GM12878 (cell line): Measurements from ENCODE around the gene GALNT17. TPM values are rescaled to one million over a fixed set of nuclear protein-coding genes. Genes with fewer than 3 reads are reported as not detected.

Experiments used
- ATAC-seq: fragments of 200-7000 bp; cut with Tn5 transposase; 3 replicates; pipeline ENCODE4 v1.9.1; 2020; ENCODE audit warnings: mild to moderate bottlenecking, moderate library complexity
- BruUV-seq: library from RNA; stranded (reverse); fragments of 400-500 nt; replicated peaks from 2 replicates; lab custom pipeline; 2021; lab: Mats Ljungman, UMichigan
- CTCF ChIA-PET: fragments of 300-600 bp; sonication (Branson Sonifier 250); formaldehyde crosslinking; extraction: SDS; loops from one replicate; lab custom pipeline; 2021; ENCODE audit warnings: inconsistent platforms; lab: Yijun Ruan, JAX
- POLR2A ChIA-PET: fragments of 350-600 bp; formaldehyde crosslinking; extraction: SDS; loops from one replicate; lab custom pipeline; 2021; ENCODE audit warnings: inconsistent platforms; lab: Charles Lee
- RAD21 ChIA-PET: fragments of 300-600 bp; sonication (Branson Sonifier 250); formaldehyde crosslinking; loops from one replicate; lab custom pipeline; 2023; ENCODE audit warnings: antibody characterized with exemption; ENCODE audit not compliant: unreplicated experiment; lab: Charles Lee
- SMC1A ChIA-PET: fragments of 300-600 bp; sonication (Branson Sonifier 250); formaldehyde crosslinking; loops from one replicate; lab custom pipeline; 2023; ENCODE audit not compliant: unreplicated experiment, uncharacterized antibody; lab: Charles Lee
- DNase-seq: peaks from one replicate; pipeline ENCODE4 v3.0.0-alpha.2; 2011; ENCODE audit warnings: low read depth, low spot score
- FAIRE-seq: peaks from 3 replicates; lab custom pipeline; 2011; peaks lifted over from hg19 to GRCh38; lab: Jason Lieb, UNC
- H2AFZ ChIP-seq: 2 replicates; pipeline ENCODE4 v1.6.0; 2011; ENCODE audit warnings: low read depth, low read length, control low read depth; ENCODE audit not compliant: control insufficient read depth
- H3K27ac ChIP-seq: 2 replicates; pipeline ENCODE4 v1.5.1; 2011; ENCODE audit warnings: control low read depth; ENCODE audit not compliant: control insufficient read depth, insufficient read depth
- H3K27me3 ChIP-seq, 2 experiments: replicated peaks in 1 of 2; 2 replicates each; pipeline versions ENCODE4 v1.6.0 to v1.6.1; 2011; ENCODE audit warnings: low read length in 1 of 2; ENCODE audit not compliant: control insufficient read depth in 2 of 2, insufficient read depth in 2 of 2
- H3K36me3 ChIP-seq, 2 experiments: 2 replicates each; pipeline ENCODE4 v1.5.1; 2011; ENCODE audit warnings: low read length in 1 of 2; ENCODE audit not compliant: control insufficient read depth in 2 of 2, insufficient read depth in 2 of 2
- H3K4me1 ChIP-seq: 2 replicates; pipeline ENCODE4 v1.6.1; 2011; ENCODE audit warnings: mild to moderate bottlenecking, low read length, moderate library complexity, mixed read lengths; ENCODE audit not compliant: control insufficient read depth, insufficient read depth
- H3K4me2 ChIP-seq: 2 replicates; pipeline ENCODE4 v1.6.0; 2011; ENCODE audit warnings: control low read depth; ENCODE audit not compliant: control insufficient read depth, insufficient read depth
- H3K4me3 ChIP-seq: fragments of 200-600 bp; sonication (generic); 2 replicates; pipeline ENCODE4 v1.5.1; 2016
- H3K79me2 ChIP-seq: 2 replicates; pipeline ENCODE4 v1.6.0; 2011; ENCODE audit warnings: low read length; ENCODE audit not compliant: control insufficient read depth, insufficient read depth
- H3K9ac ChIP-seq: 2 replicates; pipeline ENCODE4 v1.8.0; 2011; ENCODE audit warnings: low read length, control low read depth, mixed read lengths; ENCODE audit not compliant: control insufficient read depth, insufficient read depth
- H3K9me3 ChIP-seq: replicated peaks from 3 replicates; pipeline ENCODE4 v1.5.1; 2011; ENCODE audit warnings: mild to moderate bottlenecking, low read length; ENCODE audit not compliant: control insufficient read depth, insufficient read depth
- H4K20me1 ChIP-seq: 2 replicates; pipeline ENCODE4 v1.6.0; 2011; ENCODE audit not compliant: control insufficient read depth, insufficient read depth
- BCL11A ChIP-seq: IDR thresholded peaks from 2 replicates; pipeline ENCODE4 v1.6.1; 2011; ENCODE audit warnings: low read depth, low read length
- CEBPB ChIP-seq, 2 experiments: fragments of 150-350 bp in 1 of 2; IDR thresholded peaks; 2 replicates each; pipeline ENCODE4 v1.6.1; 2012 to 2014; ENCODE audit warnings: low read depth in 2 of 2, low read length in 2 of 2, borderline replicate concordance in 1 of 2, inconsistent platforms in 1 of 2
- EGR1 ChIP-seq, 2 experiments: IDR thresholded peaks; 1 replicate in 1 of 2; 2 replicates in 1 of 2; pipeline ENCODE4 v1.6.1; 2011 to 2012; ENCODE audit warnings: low read depth in 2 of 2, low read length in 2 of 2, borderline replicate concordance in 1 of 2, mild to moderate bottlenecking in 1 of 2, moderate library complexity in 1 of 2
- GABPA ChIP-seq: IDR thresholded peaks from 2 replicates; pipeline ENCODE4 v1.6.1; 2014; ENCODE audit warnings: antibody characterized with exemption, low read depth, mild to moderate bottlenecking, inconsistent platforms
- YY1 ChIP-seq: IDR thresholded peaks from 2 replicates; pipeline ENCODE4 v1.6.1; 2011; ENCODE audit warnings: low read depth, mild to moderate bottlenecking, low read length
- ZBTB11 ChIP-seq: fragments of 450-650 bp; formaldehyde crosslinking; IDR thresholded peaks from 2 replicates; pipeline ENCODE4 v1.5.0; 2022; ENCODE audit warnings: mild to moderate bottlenecking, missing genetic modification characterization
- ZNF207 ChIP-seq: fragments of 450-650 bp; IDR thresholded peaks from 2 replicates; pipeline ENCODE4 v1.6.1; 2014; ENCODE audit warnings: antibody characterized with exemption, mild to moderate bottlenecking, borderline replicate concordance
- ZNF217 ChIP-seq: fragments of 450-650 bp; IDR thresholded peaks from 2 replicates; pipeline ENCODE4 v1.6.1; 2017; ENCODE audit warnings: antibody characterized with exemption, mild to moderate bottlenecking
- WGBS: methylation state at CpG from one replicate; pipeline ENCODE4 v1.1.6; 2016; ENCODE audit warnings: low lambda C conversion rate; ENCODE audit not compliant: insufficient replicate concordance, insufficient coverage; ENCODE audit errors: missing lambda C conversion rate; 5-methylcytosine and 5-hydroxymethylcytosine counted together
- in situ Hi-C: fragments of 300-500 bp; cut with MboI; formaldehyde crosslinking; loops from 9 replicates; pipeline ENCODE4 v1.14.3; 2018; ENCODE audit warnings: mixed read lengths
- intact Hi-C: fragments of 100-400 bp; cut with micrococcal nuclease; formaldehyde crosslinking; loops from one replicate; pipeline ENCODE4 v1.14.2; 2022; ENCODE audit not compliant: unreplicated experiment
- polyA plus RNA-seq, 11 experiments: library from polyadenylated mRNA; depleted of rRNA in 4 of 11; unstranded in 6 of 11; stranded (reverse) in 5 of 11; fragments of >200 nt; fragmentation: Nextera tagmentation in 4 of 11; fragmentation: Illumina TruSeq in 1 of 11; extraction: Ambion mirVana in 4 of 11; extraction: Trizol in 1 of 11; gene quantifications; 1 replicate in 1 of 11; 2 replicates in 10 of 11; pipeline versions ENCODE4 v1.2.1 to v1.2.3, GENCODE V29; 2011 to 2016; ENCODE audit warnings: inconsistent platforms in 2 of 11, missing spikeins in 2 of 11, low read depth in 1 of 11
- total RNA-seq, 4 experiments: library from RNA; depleted of rRNA in 3 of 4; stranded (reverse); fragments of >200 nt in 3 of 4; fragmentation: Illumina TruSeq in 1 of 4; extraction: Trizol in 1 of 4; gene quantifications; 2 replicates each; pipeline versions ENCODE4 v1.2.1 to v1.2.3, GENCODE V29; 2013 to 2021
- TF ChIP-seq, protein P1 (sequence below): IDR thresholded peaks from 2 replicates; pipeline ENCODE4 v1.6.1; 2011; ENCODE audit warnings: borderline replicate concordance, low read depth, mild to moderate bottlenecking, moderate library complexity, low read length; ENCODE audit not compliant: insufficient read depth, poor library complexity, severe bottlenecking

The GALNT17 gene
- total and polyA plus RNA-seq, 10 of the 15 experiments (the other 5 are each of a cell fraction or from before 2014, with no cell fraction given): 0.12 to 0.15 TPM; not detected in 8

DNA sequence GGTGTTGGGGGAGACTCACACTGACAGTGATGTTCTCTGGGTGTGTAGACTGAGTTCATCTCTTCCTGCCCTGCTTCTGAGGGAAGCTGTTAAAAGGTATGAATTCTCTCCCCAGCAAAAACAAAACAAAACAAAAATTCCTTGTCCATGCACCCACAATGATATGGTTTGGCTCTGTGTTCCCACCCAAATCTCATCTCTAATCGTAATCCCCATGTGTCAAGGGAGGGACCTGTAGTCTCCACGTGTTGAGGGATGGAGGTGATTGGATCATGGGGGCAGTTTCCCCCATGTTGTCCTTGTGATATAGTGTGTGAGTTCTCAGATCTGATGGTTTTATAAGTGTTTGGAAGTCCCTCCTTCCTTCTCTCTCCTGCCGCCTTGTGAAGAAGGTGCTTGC, 245.5 kb downstream of the GALNT17 start:
- no peak overlapping the region for H2AFZ ChIP-seq
- H4K20me1 ChIP-seq: no peaks in the 10 kb centered on the region
- FAIRE-seq: no peak
- H3K9ac ChIP-seq: no peak overlapping the region
- H3K9me3 ChIP-seq: no peaks in the 10 kb centered on the region; the same call in 2 of the 3 replicates
- no peaks in the 10 kb centered on the region for H3K36me3 ChIP-seq
- no peak for TF ChIP-seq GABPA
- TF ChIP-seq YY1: no peak
- ChIA-PET SMC1A (no interaction called here), POLR2A (no interaction called here), RAD21 (no interaction called here), CTCF (no interaction called here)
- no peak overlapping the region for H3K27ac ChIP-seq
- WGBS: 30% methylated on average over 3 of the region's 3 CpGs
- in situ Hi-C loops: no loop called here
- H3K27me3 ChIP-seq: no peaks in the 10 kb centered on the region
- H3K4me1 ChIP-seq: no peaks in the 10 kb centered on the region
- no peak overlapping the region for H3K4me3 ChIP-seq
- intact Hi-C loops: no loop called here
- no TSS peak for BruUV-seq
- H3K4me2 ChIP-seq: no peak overlapping the region
- H3K79me2 ChIP-seq: no peaks in the 10 kb centered on the region
- no peak for ATAC-seq
- no peak for DNase-seq

GRCh38 chr7:71384094-71384493, 252.2 kb downstream of the GALNT17 start:
- DNase-seq (no peak), ATAC-seq (no peak), FAIRE-seq (no peak)
- Histone ChIP-seq H3K27me3 (no peaks in the 10 kb centered on the region), H3K9me3 (no peaks in the 10 kb centered on the region; the same call in 2 of the 3 replicates), H3K27ac (no peak overlapping the region), H3K4me2 (no peak overlapping the region), H2AFZ (no peak overlapping the region), H3K4me3 (no peak overlapping the region), H3K4me1 (no peaks in the 10 kb centered on the region), H3K36me3 (no peaks in the 10 kb centered on the region)
- ChIA-PET POLR2A (no interaction called here), RAD21 (no interaction called here)
- BruUV-seq: no TSS peak
- TF ChIP-seq BCL11A (no peak), EGR1 (IDR thresholded peaks at IDR 0.05; ENCODE audit: borderline replicate concordance in 1 of 2, low read depth in 2 of 2, low read length in 2 of 2) (no peak), CEBPB (IDR thresholded peaks at IDR 0.05; ENCODE audit: borderline replicate concordance in 1 of 2, low read depth in 2 of 2, low read length in 2 of 2) (no peak), ZBTB11 (CRISPR knock-in tag) (no peak), ZNF207 (no peak), ZNF217 (no peak)
- TF ChIP-seq, protein P1, sequence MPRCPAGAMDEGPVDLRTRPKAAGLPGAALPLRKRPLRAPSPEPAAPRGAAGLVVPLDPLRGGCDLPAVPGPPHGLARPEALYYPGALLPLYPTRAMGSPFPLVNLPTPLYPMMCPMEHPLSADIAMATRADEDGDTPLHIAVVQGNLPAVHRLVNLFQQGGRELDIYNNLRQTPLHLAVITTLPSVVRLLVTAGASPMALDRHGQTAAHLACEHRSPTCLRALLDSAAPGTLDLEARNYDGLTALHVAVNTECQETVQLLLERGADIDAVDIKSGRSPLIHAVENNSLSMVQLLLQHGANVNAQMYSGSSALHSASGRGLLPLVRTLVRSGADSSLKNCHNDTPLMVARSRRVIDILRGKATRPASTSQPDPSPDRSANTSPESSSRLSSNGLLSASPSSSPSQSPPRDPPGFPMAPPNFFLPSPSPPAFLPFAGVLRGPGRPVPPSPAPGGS: no peak
- TF ChIP-seq, all 136 proteins: peak for 0
- no peaks in the 10 kb centered on the region for H4K20me1 ChIP-seq
- CTCF ChIA-PET: interaction anchor here (1.0 kb wide), 1 partner anchor 62 kb away, joined by 3 read pairs; no protein-coding TSS in a partner anchor
- in situ Hi-C loops: no loop called here
- SMC1A ChIA-PET: no interaction called here
- intact Hi-C loops: no loop called here
- 17% methylated on average over 5 of the region's 5 CpGs for WGBS
- no peak overlapping the region for H3K9ac ChIP-seq
- no peaks in the 10 kb centered on the region for H3K79me2 ChIP-seq
